Measurements from ENCODE around the gene ELANE. TPM values are rescaled to one million over a fixed set of nuclear protein-coding genes. Genes with fewer than 3 reads are reported as not detected.

ELANE gene
- total and polyA plus RNA-seq, 7 donors: 0.64 to 3.6 (median 1.8) TPM; not detected in 3

- Histone ChIP-seq H3K4me3 (no peak overlapping the region), H3K9me3 (no peaks in the 10 kb centered on the region), H3K4me1 (peaks cover 0 to 13% (median 13%) of the 10 kb centered on the region in 4 donors), H3K27ac (no peak overlapping the region), H3K27me3 (no peaks in the 10 kb centered on the region), H3K36me3 (peaks cover 17 to 77% (median 43%) of the 10 kb centered on the region in 4 donors)
- TF ChIP-seq CTCF (IDR thresholded peaks at IDR 0.05) (no peak), POLR2A (IDR thresholded peaks at IDR 0.05) (no peak), EP300 (IDR thresholded peaks at IDR 0.05) (no peak), POLR2AphosphoS5 (IDR thresholded peaks at IDR 0.05) (no peak)
- DNase-seq: no peak
- intact Hi-C loops (cut with DNase I): no loop called here
- 85 to 88% methylated on average over 16 of the region's 16 CpGs for WGBS, 2 donors
Measured at GRCh38 chr19:887072-887471, 35.0 kb downstream of the ELANE start.

GRCh38 chr19:887599-887998 is 35.5 kb downstream of the ELANE start:
- no peak overlapping the region for H3K27ac ChIP-seq
- no peak for DNase-seq
- H3K36me3 ChIP-seq: peaks cover 14 to 71% (median 40%) of the 10 kb centered on the region in 4 donors
- intact Hi-C loops (cut with DNase I): no loop called here
- no peak overlapping the region for H3K4me3 ChIP-seq
- H3K27me3 ChIP-seq: no peaks in the 10 kb centered on the region
- no peaks in the 10 kb centered on the region for H3K9me3 ChIP-seq
- peaks cover 0 to 16% (median 15%) of the 10 kb centered on the region in 4 donors for H3K4me1 ChIP-seq
- TF ChIP-seq EP300 (IDR thresholded peaks at IDR 0.05) (no peak), POLR2A (IDR thresholded peaks at IDR 0.05) (no peak), CTCF (IDR thresholded peaks at IDR 0.05) (no peak), POLR2AphosphoS5 (IDR thresholded peaks at IDR 0.05) (no peak)
- WGBS, 2 donors: 96 to 97% methylated on average over 10 of the region's 10 CpGs

- no peak for DNase-seq
- WGBS, 2 donors: 87 to 93% methylated on average over 30 of the region's 30 CpGs
- TF ChIP-seq CTCF (IDR thresholded peaks at IDR 0.05): no peak
- TF ChIP-seq EP300 (IDR thresholded peaks at IDR 0.05): no peak
- TF ChIP-seq POLR2AphosphoS5 (IDR thresholded peaks at IDR 0.05): no peak
- TF ChIP-seq POLR2A (IDR thresholded peaks at IDR 0.05): no peak
- peaks cover 9 to 60% (median 34%) of the 10 kb centered on the region in 4 donors for H3K36me3 ChIP-seq
- H3K4me3 ChIP-seq: no peak overlapping the region
- intact Hi-C loops (cut with DNase I): no loop called here
- no peaks in the 10 kb centered on the region for H3K27me3 ChIP-seq
- H3K27ac ChIP-seq: no peak overlapping the region
- H3K9me3 ChIP-seq: no peaks in the 10 kb centered on the region
- H3K4me1 ChIP-seq: peaks cover 0 to 21% (median 17%) of the 10 kb centered on the region in 4 donors
Measured at GRCh38 chr19:888581-889385, 36.7 kb downstream of the ELANE start.

GRCh38 chr19:889662-890295 is 37.7 kb downstream of the ELANE start:
- 94 to 95% methylated on average over 26 of the region's 26 CpGs for WGBS, 2 donors
- DNase-seq: no peak
- Histone ChIP-seq H3K4me1 (peaks cover 0 to 22% (median 18%) of the 10 kb centered on the region in 4 donors), H3K9me3 (no peaks in the 10 kb centered on the region), H3K4me3 (no peak overlapping the region), H3K27me3 (no peaks in the 10 kb centered on the region), H3K27ac (no peak overlapping the region), H3K36me3 (peaks cover 9 to 50% (median 24%) of the 10 kb centered on the region in 4 donors)
- intact Hi-C loops (cut with DNase I): no loop called here
- no peak for TF ChIP-seq EP300 (IDR thresholded peaks at IDR 0.05)
- TF ChIP-seq POLR2AphosphoS5 (IDR thresholded peaks at IDR 0.05): no peak
- no peak for TF ChIP-seq CTCF (IDR thresholded peaks at IDR 0.05)
- no peak for TF ChIP-seq POLR2A (IDR thresholded peaks at IDR 0.05)

Measured in sigmoid colon (tissue), 7 donors.